Activated T-cell treated with anti-CD3 and anti-CD28 coated beads, Interleukin-2, amount 50 U/mL, for 72 hours (primary cell): ENCODE data around the gene RPS6KA5. TPM values are rescaled to one million over a fixed set of nuclear protein-coding genes. Genes with fewer than 3 reads are reported as not detected.

Source experiments
- ATAC-seq, 2 donors: fragments of 150-1000 bp; cut with Tn5 transposase; replicated peaks in 1 of 2; 2 replicates each; pipeline ENCODE4 v1.10.0; 2021; ENCODE audit warnings: moderate library complexity in 2 of 2, mild to moderate bottlenecking in 1 of 2
- DNase-seq, 2 donors: peaks; one replicate each; pipeline ENCODE4 v3.0.0; 2021 to 2022; ENCODE audit warnings: mixed read lengths in 1 of 2
- H3K27ac Mint-ChIP-seq: one replicate; pipeline ENCODE4 v1.8.0; 2022; ENCODE audit warnings: mild to moderate bottlenecking, moderate library complexity, mixed read lengths
- H3K27me3 Mint-ChIP-seq: one replicate; pipeline ENCODE4 v1.8.0; 2022; ENCODE audit warnings: low read depth, mixed read lengths
- H3K36me3 Mint-ChIP-seq, 2 donors: one replicate each; pipeline ENCODE4 v1.8.0; 2022; ENCODE audit warnings: mixed read lengths in 2 of 2, mild to moderate bottlenecking in 1 of 2; ENCODE audit not compliant: insufficient read depth in 2 of 2
- H3K4me1 Mint-ChIP-seq: one replicate; pipeline ENCODE4 v1.8.0; 2022; ENCODE audit warnings: low read depth, mixed read lengths
- H3K4me3 Mint-ChIP-seq, 2 donors: one replicate each; pipeline ENCODE4 v1.8.0; 2022; ENCODE audit warnings: mild to moderate bottlenecking in 2 of 2, mixed read lengths in 2 of 2, moderate library complexity in 2 of 2
- H3K9me3 Mint-ChIP-seq, 2 donors: one replicate each; pipeline ENCODE4 v1.8.0; 2022; ENCODE audit warnings: mixed read lengths in 2 of 2
- total RNA-seq, 2 donors: library from RNA; stranded (reverse); gene quantifications; one replicate each; pipeline ENCODE4 v1.2.3, GENCODE V29; 2022

Gene RPS6KA5
- total RNA-seq, 2 donors from 2014 or later = 18.5 to 30.3 TPM

DNA sequence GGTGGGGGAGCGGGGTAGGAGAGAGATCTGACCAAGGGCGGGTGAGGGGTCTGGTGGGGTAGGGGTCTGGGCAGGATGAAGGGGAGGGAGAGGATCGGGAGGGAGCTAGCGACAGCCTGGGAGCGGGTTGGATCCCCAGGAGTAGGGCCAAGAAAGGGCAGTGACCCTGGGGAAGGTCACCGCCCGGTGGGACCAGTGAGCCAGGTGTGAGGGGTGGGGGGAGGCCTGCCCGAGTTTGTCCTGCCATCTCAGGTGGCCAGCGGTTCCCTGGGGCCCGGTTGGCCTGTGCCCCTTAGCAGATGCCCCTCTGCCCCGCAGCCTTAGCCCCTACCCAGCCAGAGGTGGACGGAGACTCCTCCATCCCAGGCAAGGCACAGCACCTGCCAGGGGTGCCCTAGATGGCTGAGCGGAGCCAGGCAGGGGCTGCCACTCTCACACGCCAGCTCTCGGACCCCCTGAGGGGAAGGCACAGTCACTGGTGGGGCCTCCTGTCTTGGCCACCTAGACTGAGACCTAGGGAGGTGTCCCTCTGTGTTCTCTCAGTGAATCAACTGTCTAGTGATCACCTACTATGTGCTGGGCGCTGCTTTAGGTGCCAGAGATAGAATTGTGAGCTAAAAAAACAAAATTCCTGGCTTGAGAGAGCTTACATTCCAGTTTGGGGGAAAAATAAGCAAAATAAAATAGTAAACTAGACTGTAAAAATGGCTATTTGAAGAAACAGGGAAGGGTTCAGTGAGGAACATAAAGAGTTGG, 243.6 kb downstream of the RPS6KA5 start:
- ATAC-seq = no peak
- DNase-seq = no peak
- Mint-ChIP-seq H3K9me3 (no peaks in the 10 kb centered on the region), H3K4me1 (peaks cover 20% of the 10 kb centered on the region), H3K27ac (no peak overlapping the region), H3K36me3 (no peaks in the 10 kb centered on the region), H3K27me3 (peaks cover 21% of the 10 kb centered on the region), H3K4me3 (peak overlapping the region; percentile 26 to 69)

DNA sequence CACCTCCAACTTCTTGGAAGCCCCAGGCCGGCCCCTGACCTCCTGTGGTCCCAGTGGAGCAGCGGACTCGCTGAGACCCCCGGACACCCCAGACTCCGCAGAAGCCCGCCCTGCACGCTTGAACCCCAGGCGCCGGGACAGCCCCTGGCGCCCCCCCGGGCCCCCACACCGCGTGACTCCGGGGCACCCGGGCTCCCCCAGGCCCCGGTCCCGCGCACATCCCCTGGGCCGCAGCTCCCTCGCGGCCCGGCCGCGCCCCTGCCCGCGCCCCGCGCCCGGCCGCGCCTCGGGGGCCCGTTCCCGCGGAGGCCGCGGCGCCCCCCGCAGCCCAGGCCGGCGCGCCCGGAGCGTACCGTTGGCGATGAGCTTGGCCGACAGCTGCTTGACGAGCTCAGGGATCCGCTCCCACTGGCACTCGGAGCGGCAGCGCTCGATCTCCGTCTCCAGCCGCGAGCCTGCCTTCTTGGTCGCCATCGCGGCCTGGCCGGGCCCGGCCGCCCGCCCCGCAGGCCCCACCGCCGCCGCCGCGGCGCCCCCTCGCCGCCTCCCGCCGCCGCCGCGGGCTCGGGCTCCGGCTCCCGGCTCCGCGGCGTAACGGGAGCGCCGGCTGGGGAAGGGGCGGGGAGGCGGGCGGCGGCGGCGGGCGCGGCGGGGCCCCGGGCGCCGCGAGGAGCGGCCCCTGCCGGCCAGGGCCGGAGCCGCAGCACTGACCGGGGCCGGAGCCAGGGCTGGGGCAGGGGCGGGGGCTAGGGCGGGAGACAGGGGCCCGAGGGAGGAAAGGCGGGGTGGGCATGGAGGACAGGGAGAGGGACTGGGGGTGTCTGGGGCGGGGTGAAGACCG, 244.4 kb downstream of the RPS6KA5 start, which contains the start of gene TTC7B:
TSS of gene TTC7B (minus strand) at position 609 of the 841 bp plus-strand sequence. CDS start at position 474, 135 bp downstream.
- Mint-ChIP-seq H3K4me1 (peaks cover 12% of the 10 kb centered on the region), H3K27me3 (peaks cover 21% of the 10 kb centered on the region), H3K27ac (no peak within 1 kb of the TSS), H3K4me3 (peak within 1 kb of the TSS; percentile 53 to 79), H3K36me3 (no peaks in the 10 kb centered on the region), H3K9me3 (no peaks in the 10 kb centered on the region)
- peak; percentile 70 to 78 for ATAC-seq
- DNase-seq = peak; percentile 36 to 70

DNA sequence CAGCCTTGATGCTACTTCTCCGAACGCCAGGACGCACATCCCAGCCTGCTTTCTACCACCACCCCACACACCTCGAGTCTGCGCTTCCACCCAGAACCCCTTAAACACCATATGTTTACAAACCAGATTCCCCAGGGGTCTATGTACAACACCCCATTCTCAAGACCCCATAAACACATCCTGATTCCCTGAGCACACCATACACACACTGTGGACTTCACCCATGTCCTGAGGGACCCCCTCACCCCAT, 244.9 kb downstream of the RPS6KA5 start:
- no peak overlapping the region for H3K27ac Mint-ChIP-seq
- H3K4me3 Mint-ChIP-seq = peak overlapping the region; percentile 53 to 79
- DNase-seq = no peak
- H3K36me3 Mint-ChIP-seq = no peaks in the 10 kb centered on the region
- peaks cover 6% of the 10 kb centered on the region for H3K4me1 Mint-ChIP-seq
- peaks cover 21% of the 10 kb centered on the region for H3K27me3 Mint-ChIP-seq
- no peak for ATAC-seq
- no peaks in the 10 kb centered on the region for H3K9me3 Mint-ChIP-seq

DNA sequence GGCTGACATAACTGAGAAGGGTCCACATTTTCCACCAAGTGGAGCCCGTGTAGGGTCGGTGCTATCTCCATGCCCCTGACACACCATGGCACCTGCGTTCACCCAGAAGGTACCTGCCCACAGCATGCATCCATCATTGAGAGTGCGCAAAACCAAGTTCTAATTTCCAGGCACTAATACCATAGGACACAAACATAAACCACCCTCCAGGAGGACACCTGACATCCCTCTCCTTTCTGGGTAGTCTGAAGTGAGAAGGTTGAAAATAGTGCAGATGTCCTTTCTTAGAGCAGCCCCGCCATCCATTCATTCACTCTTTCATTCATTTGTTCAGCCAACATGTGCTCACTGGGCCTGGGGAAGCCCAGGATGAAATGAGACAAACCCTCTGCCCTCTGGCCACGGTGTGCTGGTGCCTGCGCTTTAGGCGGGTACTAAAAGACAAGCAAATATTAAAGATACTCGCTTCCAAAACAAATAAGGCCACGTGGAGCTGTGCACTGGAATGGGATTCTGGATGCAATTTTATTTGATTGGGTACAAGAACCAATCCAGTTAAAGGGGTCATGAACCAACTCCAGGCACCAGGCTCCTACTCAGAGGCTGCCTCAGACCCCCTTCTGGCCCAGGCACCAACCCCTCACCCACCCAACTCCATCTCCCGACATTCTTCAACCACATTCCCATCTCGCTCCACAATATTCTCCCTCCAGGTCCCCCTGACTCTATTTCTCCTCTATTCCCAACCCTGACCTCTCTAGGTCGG, 245.5 kb downstream of the RPS6KA5 start:
- H3K4me1 Mint-ChIP-seq = peaks cover 5% of the 10 kb centered on the region
- H3K27me3 Mint-ChIP-seq = peaks cover 21% of the 10 kb centered on the region
- ATAC-seq (no peak), DNase-seq (no peak)
- H3K9me3 Mint-ChIP-seq = no peaks in the 10 kb centered on the region
- H3K27ac Mint-ChIP-seq = no peak overlapping the region
- H3K4me3 Mint-ChIP-seq = peak overlapping the region; percentile 53 to 79
- no peaks in the 10 kb centered on the region for H3K36me3 Mint-ChIP-seq

DNA sequence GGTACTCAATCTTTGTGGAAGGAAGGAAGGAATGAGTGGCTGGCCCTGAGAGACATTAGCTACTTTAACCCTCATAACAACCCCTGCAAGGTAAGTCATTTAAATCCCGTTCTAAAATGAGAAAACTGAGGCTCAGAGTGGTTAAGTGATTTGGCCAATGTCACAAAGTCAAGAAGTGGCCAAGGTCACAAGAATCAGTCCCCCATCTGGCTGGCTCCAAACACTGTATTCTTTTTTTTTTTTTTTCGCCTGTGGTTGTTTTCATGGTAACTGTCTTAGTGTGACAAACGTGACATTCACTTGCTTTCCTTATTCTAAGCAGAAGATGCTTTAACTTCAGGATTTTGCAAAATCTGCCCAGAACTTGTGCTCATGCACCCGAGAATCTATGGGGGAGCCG, 247.0 kb downstream of the RPS6KA5 start:
- Mint-ChIP-seq H3K27ac (no peak overlapping the region), H3K27me3 (peaks cover 21% of the 10 kb centered on the region), H3K4me1 (peaks cover 5% of the 10 kb centered on the region), H3K9me3 (no peaks in the 10 kb centered on the region), H3K36me3 (no peaks in the 10 kb centered on the region), H3K4me3 (no peak overlapping the region)
- DNase-seq (no peak), ATAC-seq (no peak)

DNA sequence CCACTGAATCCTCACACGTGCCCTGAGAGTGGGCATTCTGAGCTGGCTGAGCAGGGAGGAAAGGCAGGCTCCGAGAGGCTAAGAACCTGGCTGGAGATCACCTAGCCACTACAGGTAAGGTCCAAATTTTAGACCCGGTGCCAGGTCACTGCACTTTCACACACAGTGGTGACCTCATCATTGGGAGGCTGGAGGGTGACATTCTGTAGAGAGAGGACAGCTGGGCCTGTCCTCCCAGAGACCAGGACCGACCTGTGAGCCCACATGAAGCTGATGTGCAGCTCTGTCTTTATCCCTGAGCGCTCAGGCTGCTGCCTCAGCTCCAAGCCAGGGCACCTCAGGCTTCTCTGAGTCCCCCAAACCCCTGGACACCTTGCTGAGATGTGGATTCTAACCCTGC, 248.3 kb downstream of the RPS6KA5 start:
- no peaks in the 10 kb centered on the region for H3K9me3 Mint-ChIP-seq
- peaks cover 5% of the 10 kb centered on the region for H3K4me1 Mint-ChIP-seq
- peaks cover 13% of the 10 kb centered on the region for H3K27me3 Mint-ChIP-seq
- no peak for DNase-seq
- no peak overlapping the region for H3K27ac Mint-ChIP-seq
- H3K4me3 Mint-ChIP-seq = no peak overlapping the region
- H3K36me3 Mint-ChIP-seq = no peaks in the 10 kb centered on the region
- no peak for ATAC-seq

DNA sequence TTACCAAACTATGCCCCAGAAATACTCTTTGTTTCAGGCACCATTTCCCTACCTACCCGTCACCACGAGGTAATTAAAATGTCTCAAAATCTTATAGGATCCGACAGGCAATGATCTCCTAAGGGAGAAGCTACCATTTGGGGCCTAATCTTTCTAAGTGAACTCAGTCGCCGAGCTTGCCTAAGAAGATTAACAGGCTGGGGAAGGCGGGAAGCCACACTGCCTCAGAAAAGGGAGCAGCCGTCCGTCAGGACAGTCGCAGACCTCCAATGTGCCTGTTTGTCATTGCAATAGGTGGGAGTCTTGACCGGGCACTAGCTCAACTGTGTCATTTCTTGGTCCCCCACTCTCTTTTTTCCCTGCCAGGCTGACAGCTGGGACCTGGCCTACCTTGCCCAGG, 248.8 kb downstream of the RPS6KA5 start:
- Mint-ChIP-seq H3K27ac (no peak overlapping the region), H3K36me3 (no peaks in the 10 kb centered on the region), H3K4me3 (no peak overlapping the region), H3K4me1 (peaks cover 5% of the 10 kb centered on the region), H3K9me3 (no peaks in the 10 kb centered on the region), H3K27me3 (peaks cover 11% of the 10 kb centered on the region)
- DNase-seq (no peak), ATAC-seq (no peak)

DNA sequence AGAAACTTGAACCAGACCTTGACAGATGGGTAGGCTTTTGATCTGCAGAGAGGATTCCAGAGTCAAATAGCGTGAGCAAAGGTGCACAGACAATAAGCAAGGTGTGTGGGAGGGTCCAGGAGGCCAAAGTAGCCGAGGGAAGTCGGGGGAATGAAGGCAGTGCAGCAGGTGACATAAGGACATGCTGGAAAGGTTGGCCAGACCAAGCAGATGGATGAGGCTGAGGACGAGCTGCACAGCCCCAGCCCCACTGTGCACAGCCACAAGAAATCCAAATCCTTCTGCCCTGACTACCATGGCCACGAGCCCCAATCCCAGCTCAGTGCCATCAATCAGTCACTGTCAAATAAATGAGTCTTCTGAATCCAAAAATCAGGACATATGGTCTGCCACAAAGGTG, 249.6 kb downstream of the RPS6KA5 start:
- Mint-ChIP-seq H3K4me3 (no peak overlapping the region), H3K27me3 (peaks cover 11% of the 10 kb centered on the region), H3K9me3 (no peaks in the 10 kb centered on the region), H3K27ac (no peak overlapping the region), H3K36me3 (no peaks in the 10 kb centered on the region), H3K4me1 (peaks cover 5% of the 10 kb centered on the region)
- ATAC-seq = no peak
- DNase-seq = no peak

DNA sequence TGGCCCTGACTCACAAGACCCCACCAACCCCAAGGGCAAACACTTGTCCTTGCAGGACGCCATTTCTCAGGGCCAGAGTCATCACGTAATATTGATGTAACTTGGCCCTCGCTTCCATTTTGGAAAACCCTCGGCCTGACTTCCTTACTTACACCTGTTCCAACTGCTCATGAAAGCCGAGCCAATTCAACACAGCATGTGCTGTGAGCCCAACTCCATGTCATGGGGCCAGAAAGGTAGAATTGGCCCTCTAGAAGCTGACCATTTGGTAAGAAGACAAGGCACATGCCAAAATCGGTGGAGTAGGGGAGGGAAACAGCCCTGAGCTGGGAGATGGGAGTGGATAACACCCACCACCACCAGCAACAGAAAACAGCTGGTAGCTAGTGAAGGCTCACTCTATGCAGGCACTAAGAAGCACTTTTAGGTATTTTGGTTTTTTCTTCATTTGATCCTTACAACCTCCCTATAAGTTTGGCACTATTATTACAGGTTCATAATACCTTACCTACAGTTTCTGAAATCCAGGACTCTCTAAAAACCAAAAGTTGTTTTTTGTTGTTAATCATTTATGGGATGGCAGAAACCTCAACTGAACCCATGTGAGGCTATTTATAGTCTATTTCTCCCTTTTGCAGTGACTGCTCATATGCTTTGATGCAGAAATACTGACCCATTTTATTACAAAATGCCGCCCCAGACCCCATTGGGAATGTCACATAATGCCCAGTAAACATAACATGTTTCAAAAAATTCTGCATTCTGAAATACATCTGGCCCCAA, 250.7 kb downstream of the RPS6KA5 start:
- Mint-ChIP-seq H3K27me3 (peaks cover under 1% of the 10 kb centered on the region), H3K36me3 (no peaks in the 10 kb centered on the region), H3K27ac (no peak overlapping the region), H3K4me1 (no peaks in the 10 kb centered on the region), H3K4me3 (no peak overlapping the region), H3K9me3 (no peaks in the 10 kb centered on the region)
- ATAC-seq (no peak), DNase-seq (no peak)

DNA sequence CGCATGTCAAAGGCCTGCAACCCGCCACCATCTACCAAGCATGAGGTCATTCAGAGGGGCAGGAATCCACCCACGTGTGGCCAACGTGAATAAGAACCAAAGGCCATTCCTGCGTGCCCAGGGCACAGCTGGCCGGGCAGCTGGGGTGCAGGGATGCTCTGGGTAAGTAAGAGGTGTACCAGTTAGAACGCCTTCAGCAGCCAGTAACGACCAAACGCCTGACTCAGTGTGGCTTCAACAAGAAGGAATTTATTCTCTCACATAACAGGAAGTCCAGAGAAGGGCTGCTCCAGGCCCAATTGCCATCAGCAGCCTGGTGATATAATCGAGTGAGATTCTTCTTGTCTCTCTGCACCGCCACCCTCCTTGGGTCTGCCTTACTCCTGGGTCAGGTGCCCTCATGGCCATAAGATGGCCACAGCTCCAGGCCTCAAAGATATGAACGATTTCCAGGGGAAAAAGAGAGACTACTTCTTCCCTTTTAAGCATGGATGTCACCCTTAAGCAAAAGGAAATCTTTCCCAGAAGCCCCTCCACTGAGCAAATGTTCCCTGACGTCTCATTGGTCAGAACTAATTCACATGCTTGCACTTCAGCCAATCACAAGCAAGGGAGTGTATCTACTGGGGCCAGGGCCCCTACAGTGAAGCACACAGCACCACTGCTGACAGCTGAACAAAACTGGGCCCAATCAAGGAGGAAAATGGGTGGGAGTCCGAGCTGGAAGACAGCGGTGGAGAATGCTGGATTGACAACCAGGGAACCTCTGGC, 251.5 kb downstream of the RPS6KA5 start:
- no peaks in the 10 kb centered on the region for H3K36me3 Mint-ChIP-seq
- DNase-seq (no peak), ATAC-seq (no peak)
- H3K27me3 Mint-ChIP-seq = no peaks in the 10 kb centered on the region
- no peak overlapping the region for H3K4me3 Mint-ChIP-seq
- no peaks in the 10 kb centered on the region for H3K9me3 Mint-ChIP-seq
- no peak overlapping the region for H3K27ac Mint-ChIP-seq
- H3K4me1 Mint-ChIP-seq = no peaks in the 10 kb centered on the region

DNA sequence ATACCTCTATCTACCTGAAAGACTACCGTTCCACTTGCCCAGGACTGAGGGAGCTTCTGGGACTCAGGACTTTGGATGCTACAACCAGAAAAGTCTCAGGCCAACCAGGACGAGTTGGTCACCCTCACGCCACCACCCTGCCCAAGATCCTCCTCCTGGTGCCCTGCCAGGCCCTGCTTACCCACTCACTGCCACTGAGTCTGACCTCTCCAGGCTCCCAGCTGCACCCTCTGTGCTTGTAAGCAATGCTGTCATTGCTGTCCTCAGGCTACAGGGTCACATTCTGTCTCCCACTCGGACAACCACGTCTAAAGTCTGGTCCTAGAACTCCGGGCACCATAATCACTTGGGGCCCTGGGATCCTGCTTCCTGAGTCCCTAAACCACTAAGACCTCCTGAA, 253.4 kb downstream of the RPS6KA5 start:
- DNase-seq = no peak
- no peaks in the 10 kb centered on the region for H3K9me3 Mint-ChIP-seq

More for the DNA sequence above, 253.4 kb downstream of the RPS6KA5 start:
- H3K27me3 Mint-ChIP-seq = no peaks in the 10 kb centered on the region
- H3K4me3 Mint-ChIP-seq = no peak overlapping the region
- H3K4me1 Mint-ChIP-seq = no peaks in the 10 kb centered on the region
- no peak for ATAC-seq
- no peaks in the 10 kb centered on the region for H3K36me3 Mint-ChIP-seq
- H3K27ac Mint-ChIP-seq = no peak overlapping the region
